ENCODE results near the gene MKNK2.
"Not testable (repeated sequence)": the region's sequence is repeated elsewhere in the genome, so short reads cannot be mapped to it uniquely, and the experiment has no call there.

The MKNK2 gene

DNA sequence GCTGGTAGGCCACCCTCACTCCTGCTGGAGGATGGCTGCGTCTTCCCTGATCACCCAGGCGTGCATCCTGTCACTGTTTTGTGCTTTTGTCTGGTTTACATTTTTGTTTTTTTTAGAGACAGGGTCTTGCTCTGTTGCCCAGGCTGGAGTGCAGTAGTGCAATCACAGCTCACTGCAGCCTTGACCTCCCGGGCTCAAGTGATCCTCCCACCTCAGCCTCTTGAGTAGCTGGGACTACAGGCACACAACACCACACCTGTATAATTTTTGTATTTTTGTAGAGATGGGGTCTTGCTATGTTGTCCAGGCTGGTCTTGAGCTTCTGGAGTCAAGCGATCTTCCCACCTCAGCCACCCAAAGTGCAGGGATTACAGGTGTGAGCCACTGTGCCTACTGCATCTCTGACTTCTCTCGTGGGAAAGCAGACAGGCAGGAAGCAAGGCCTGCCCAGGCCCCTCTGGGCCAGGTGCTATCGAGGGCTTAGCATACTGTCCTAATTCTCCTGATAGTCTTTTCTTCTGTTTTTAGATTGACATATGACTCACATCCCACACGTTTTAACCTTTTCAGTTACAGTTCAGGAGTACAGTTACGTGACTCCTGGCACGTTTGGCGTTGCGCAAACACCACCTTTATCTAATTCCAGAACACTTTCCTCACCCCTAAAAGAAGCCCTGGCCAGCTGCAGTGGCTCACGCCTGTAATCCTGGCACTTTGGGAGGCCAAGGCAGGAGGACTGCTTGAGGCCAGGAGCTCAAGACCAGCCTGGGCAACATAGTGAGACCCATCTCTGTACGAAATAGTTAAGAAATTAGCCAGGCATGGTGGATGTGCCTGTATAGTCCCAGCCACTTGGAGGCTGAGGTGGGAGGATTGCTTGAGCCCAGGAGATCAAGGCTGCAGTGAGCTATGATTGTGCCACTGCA is 35.9 kb upstream of the MKNK2 start:
- H3K36me3 Mint-ChIP-seq; H3K27me3 Mint-ChIP-seq; H3K9me3 Mint-ChIP-seq (ENCODE audit: low read depth): not testable (repeated sequence)
- Mint-ChIP-seq H3K4me3 (peak overlapping the region; percentile 62), H3K4me1 (ENCODE audit: low read depth) (peaks cover 64% of the 10 kb centered on the region), H3K27ac (peak overlapping the region; percentile 86)

DNA sequence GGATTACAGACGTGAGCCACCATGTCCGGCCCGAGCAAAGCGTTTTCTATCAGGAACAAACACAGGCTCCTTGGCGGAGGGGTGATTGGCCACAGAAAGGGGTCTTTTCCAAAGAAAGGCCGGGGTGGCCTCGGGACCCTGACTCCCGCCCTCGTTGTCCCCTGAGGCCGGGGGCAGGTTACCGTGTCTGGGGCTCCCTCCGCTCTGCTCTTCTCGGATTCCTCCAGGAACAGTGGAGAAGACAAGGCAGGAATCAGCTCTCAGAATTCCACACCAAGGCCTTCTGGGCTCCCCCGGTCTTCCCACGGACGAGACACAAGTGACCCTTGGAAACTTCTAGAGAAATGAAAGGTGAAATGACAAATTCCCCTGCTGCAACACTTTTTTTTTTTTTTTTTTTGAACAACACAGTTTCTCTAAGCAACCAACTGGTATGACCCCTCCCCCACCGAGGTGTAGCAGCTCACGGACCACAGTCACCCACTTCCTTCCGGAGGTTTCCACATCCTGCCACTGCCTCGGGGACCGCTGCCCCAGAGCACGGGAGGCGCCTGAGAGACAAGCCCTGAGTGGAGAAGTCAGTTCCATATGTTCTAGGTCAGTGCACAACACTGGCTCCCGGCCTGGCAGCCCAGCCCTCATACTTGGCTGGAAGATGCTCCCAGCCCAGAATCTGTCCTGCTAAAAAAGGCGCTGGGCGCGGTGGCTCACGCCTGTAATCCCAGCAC is 34.1 kb upstream of the MKNK2 start:
- no peaks in the 10 kb centered on the region for H3K27me3 Mint-ChIP-seq
- peak overlapping the region; percentile 97 for H3K27ac Mint-ChIP-seq
- H3K36me3 Mint-ChIP-seq: peaks cover 7% of the 10 kb centered on the region
- peak overlapping the region; percentile 98 for H3K4me3 Mint-ChIP-seq
- no peaks in the 10 kb centered on the region for H3K9me3 Mint-ChIP-seq (ENCODE audit: low read depth)
- peaks cover 62% of the 10 kb centered on the region for H3K4me1 Mint-ChIP-seq (ENCODE audit: low read depth)

DNA sequence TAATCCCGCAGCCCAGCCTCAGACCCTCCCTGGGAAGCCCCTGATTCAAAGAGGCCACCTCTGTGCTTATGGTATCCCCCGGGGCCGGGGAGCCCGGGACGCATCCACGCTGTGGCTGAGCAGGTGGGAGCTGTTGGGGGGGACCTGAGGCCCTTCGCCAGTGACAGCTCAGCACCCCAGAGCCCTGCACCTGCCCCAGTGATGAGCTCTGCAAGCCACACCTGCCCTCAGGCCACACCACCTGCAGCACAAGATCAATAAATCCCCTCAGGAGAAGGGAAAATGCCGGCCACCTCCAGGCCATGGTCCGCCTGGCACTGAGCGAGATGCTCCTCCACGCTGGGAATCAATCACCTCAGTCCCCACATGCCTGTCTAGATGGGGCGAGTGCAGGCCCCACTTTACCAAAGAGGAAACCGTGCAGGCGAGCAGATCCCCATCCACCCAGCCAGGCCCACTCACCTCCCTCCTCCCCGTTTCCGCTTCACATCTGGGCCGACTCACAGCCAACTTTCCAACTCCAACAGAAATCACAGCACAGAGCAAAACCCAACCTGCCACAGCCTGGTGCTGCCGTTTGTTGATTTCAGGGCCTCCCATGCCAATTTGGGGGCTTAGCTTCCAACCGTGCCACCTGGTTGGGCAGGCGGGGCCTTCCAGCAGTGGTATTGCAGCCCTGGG is 32.3 kb upstream of the MKNK2 start:
- Mint-ChIP-seq H3K4me1 (ENCODE audit: low read depth) (peaks cover 58% of the 10 kb centered on the region), H3K27ac (peak overlapping the region; percentile 97), H3K4me3 (peak overlapping the region; percentile 98), H3K9me3 (ENCODE audit: low read depth) (no peaks in the 10 kb centered on the region), H3K36me3 (peaks cover 7% of the 10 kb centered on the region), H3K27me3 (no peaks in the 10 kb centered on the region)

DNA sequence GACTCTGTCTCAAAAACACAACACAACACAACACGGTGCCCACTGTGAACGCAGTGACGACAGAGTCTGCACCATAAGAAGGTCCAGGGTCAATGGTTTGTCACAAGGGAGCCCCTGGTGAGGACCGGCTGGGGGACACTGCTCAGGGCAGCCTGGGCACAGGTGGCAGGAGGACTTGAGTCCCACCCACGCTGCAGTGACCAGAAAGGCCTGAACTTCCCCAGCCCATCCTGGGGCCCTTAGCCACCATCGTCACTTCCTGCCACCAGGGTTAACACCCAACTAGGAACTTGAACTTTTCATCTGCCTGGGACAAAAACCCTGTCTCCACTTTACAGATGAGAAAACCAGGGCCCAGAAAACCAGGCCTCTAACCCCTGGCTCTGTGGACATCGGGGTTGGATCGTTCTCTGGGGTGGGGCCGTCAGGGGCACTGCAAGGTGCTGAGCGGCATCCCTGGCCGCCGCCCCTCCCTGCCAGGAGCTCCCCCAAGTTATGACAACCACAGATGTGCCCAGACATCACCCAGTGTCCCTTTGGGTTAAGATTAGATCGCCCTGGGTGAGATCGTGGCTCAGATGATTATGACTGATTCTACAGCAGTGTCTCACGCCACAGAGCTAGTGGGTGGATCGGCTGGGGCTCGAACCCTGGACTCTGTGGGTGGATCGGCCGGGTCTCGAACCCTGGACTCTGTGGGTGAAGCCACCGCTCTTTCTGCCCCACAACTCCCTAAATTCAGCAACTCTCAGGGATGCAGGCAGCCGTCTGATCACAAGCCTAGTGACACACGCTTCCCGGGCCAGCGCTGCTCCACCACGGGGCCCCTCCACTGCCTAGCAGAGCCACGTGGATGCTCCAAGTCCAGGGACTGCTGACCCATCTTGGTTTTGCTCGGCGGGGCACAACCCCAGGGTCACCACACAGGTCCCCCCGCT is 31.1 kb upstream of the MKNK2 start:
- Mint-ChIP-seq H3K4me3 (peak overlapping the region; percentile 98), H3K36me3 (peaks cover 7% of the 10 kb centered on the region), H3K9me3 (ENCODE audit: low read depth) (no peaks in the 10 kb centered on the region), H3K27me3 (no peaks in the 10 kb centered on the region), H3K4me1 (ENCODE audit: low read depth) (peaks cover 47% of the 10 kb centered on the region), H3K27ac (peak overlapping the region; percentile 97)

DNA sequence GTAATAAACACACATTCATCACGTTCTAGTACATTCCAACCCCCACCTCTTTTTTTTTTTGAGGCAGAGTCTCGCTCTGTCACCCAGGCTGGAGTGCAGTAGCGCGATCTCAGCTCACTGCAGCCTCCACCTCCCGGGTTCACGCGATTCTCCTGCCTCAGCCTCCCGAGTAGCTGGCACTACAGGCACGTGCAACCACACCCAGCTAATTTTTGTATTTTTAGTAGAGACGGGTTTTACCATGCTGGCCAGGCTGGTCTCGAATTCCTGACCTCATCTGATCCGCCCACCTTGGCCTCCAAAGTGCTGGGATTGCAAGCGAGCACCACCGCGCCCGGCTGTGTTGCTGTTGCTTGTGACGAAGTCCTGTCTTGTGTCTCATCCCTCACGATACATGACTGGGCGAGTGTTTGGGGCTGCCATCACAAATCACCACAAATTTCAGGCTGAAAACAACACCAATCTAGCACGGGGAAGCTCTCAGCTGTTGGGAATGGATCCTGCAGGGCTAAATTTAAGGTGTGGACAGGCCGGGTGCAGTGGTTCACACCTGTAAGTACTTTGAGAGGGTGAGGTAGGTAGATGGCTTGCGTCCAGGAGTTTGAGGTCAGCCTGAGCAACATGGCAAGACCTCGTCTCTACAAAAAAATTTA is 29.4 kb upstream of the MKNK2 start:
- Mint-ChIP-seq H3K4me3 (peak overlapping the region; percentile 80), H3K27ac (peak overlapping the region; percentile 92), H3K4me1 (ENCODE audit: low read depth) (peaks cover 37% of the 10 kb centered on the region), H3K27me3 (no peaks in the 10 kb centered on the region), H3K36me3 (peaks cover 7% of the 10 kb centered on the region), H3K9me3 (ENCODE audit: low read depth) (no peaks in the 10 kb centered on the region)

DNA sequence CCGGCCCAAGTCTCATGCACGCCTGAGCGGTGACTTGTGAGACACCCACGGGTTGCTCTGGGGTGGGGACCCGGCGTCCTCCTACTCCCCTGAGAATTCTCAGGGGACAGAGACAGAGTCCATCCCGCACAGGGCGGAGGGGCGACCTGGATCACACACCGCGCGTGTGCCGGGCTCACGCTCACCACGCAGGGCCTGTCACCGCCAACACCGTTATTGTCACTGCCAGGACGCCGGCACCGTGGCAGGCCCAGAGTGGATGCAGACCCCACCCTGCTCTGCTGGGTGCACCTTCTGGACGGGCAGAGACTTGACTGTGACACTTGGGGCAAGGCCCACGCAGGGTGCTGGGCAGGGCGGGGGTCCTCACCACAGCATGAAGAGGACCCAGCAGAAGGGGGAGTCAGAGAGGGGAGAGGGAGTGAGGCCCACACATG is 28.8 kb upstream of the MKNK2 start:
- Mint-ChIP-seq H3K27me3 (no peaks in the 10 kb centered on the region), H3K36me3 (peaks cover 4% of the 10 kb centered on the region), H3K9me3 (ENCODE audit: low read depth) (no peaks in the 10 kb centered on the region), H3K4me3 (peak overlapping the region; percentile 80), H3K27ac (peak overlapping the region; percentile 92), H3K4me1 (ENCODE audit: low read depth) (peaks cover 33% of the 10 kb centered on the region)

DNA sequence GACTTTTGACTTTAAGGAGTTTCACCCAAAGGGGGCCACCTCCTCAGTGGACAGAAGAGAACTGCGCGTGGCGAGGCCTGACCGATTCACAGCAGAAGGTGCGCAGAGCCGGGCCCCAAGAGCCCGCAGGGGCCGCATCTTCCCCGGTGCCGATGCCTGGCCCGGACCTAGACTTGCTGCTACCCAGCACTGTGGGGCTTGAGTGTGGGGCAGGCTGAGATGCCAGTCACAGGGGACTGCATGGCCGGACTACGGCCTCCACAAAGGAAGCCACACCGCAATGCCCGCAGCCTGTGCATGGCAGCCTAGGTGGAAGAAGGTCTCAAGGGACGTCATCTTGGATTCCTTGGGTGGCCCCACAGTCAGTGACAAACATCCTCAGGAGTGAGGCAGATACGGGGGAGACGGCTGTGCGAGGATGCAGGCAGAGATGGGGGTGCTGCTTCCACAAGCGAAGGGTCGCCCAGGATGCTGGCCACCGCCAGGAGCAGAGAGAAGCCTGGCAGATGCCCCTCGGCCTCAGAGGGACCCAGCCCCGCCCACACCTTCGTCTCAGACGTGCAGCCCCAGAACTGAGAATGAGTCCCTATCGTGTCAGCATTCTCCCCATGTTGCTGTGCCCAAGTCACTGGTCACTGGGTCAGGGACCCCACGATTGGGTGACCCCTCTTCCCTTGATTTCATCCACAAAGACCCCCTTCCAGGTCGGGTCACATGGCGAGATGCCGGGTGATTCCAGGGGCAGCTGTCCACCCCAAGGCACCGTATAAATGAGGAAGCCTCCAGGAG is 28.2 kb upstream of the MKNK2 start:
- Mint-ChIP-seq H3K9me3 (ENCODE audit: low read depth) (no peaks in the 10 kb centered on the region), H3K27ac (peak overlapping the region; percentile 92), H3K4me3 (peak overlapping the region; percentile 80), H3K36me3 (peaks cover 4% of the 10 kb centered on the region), H3K27me3 (no peaks in the 10 kb centered on the region), H3K4me1 (ENCODE audit: low read depth) (peaks cover 33% of the 10 kb centered on the region)

DNA sequence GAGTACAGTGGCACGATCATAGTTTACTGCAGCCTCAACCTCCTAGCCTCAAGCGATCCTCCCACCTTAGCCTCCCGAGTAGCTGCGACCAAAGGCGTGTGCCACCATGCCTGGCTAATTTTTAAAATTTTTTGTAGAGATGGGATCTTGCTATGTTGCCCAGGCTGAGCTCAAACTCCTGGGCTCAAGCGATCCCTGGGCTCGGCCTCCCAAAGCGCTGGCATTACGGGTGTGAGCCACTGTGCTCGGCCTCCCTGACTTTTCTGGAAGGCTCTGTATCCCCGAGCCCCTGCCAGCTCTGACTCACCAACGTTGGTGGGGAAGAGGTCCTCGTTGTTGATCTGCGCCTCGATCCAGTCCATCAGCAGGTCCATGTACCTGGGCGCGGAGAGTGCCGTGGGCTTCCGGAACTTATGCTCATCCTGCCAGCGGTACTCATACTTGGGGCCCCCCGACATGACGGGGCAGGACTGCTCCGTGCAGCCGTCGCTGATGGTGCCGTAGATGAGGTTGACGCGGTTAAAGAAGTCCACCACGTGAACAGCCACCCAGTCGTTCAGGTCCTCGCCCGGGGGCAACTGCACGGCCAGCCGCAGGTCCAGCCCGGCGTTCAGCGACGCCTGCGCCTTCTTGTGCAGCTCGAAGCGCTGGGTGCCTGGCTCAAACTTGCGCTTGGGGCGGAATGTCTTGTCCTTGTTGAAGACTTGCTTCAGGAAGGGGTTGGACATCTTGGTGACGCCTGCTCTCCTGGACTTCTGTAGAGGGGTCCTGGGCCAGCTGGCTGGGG is 27.0 kb upstream of the MKNK2 start:
- Mint-ChIP-seq H3K4me1 (ENCODE audit: low read depth) (peaks cover 32% of the 10 kb centered on the region), H3K36me3 (peaks cover 4% of the 10 kb centered on the region), H3K4me3 (peak overlapping the region; percentile 42), H3K27me3 (no peaks in the 10 kb centered on the region), H3K9me3 (ENCODE audit: low read depth) (no peaks in the 10 kb centered on the region), H3K27ac (peak overlapping the region; percentile 41)

DNA sequence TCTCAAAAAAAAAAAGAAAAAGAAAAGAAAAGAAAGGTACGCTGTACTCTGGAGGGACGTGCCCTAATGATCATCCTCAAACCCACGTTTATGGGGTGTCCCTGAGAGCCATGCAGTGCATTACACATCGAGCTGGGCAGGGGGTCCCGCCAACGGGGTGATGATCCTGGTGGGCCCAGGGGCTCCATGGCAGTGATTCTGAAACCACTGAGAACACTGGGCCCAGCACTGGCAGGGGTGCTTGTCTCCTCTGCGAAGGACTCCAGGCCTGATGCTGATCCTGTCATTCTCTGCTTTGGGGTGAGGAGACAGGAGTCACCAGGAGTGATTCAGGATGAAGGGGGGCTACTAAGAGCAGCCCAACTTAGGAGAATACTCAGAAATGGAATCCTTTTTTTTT is 26.4 kb upstream of the MKNK2 start:
- peaks cover 5% of the 10 kb centered on the region for H3K36me3 Mint-ChIP-seq
- no peak overlapping the region for H3K4me3 Mint-ChIP-seq
- no peaks in the 10 kb centered on the region for H3K9me3 Mint-ChIP-seq (ENCODE audit: low read depth)
- H3K4me1 Mint-ChIP-seq (ENCODE audit: low read depth): peaks cover 31% of the 10 kb centered on the region
- H3K27ac Mint-ChIP-seq: peak overlapping the region; percentile 41
- no peaks in the 10 kb centered on the region for H3K27me3 Mint-ChIP-seq

DNA sequence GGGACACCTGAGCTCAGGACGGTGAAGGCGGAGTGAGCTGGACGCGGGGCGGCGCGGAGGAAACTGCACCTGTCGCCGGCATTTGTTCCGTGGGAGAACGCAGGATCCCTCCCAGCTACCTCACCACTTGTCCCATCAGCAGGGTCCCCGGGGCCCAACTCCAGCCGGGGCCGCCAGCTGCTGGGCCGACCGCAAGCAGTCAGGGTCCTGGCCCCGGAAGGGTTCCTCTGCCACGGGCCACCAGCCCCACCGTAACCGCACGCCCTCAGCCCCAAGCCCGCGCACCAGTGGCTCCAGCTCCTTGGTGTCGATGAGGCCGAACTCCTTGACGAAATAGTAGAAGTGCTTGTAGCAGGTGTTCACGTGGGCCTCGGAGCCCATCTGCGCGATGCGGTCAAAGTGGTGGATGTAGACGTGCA is 25.5 kb upstream of the MKNK2 start:
- Mint-ChIP-seq H3K9me3 (ENCODE audit: low read depth) (no peaks in the 10 kb centered on the region), H3K4me1 (ENCODE audit: low read depth) (peaks cover 31% of the 10 kb centered on the region), H3K27ac (no peak overlapping the region), H3K36me3 (peaks cover 6% of the 10 kb centered on the region), H3K4me3 (no peak overlapping the region), H3K27me3 (no peaks in the 10 kb centered on the region)

DNA sequence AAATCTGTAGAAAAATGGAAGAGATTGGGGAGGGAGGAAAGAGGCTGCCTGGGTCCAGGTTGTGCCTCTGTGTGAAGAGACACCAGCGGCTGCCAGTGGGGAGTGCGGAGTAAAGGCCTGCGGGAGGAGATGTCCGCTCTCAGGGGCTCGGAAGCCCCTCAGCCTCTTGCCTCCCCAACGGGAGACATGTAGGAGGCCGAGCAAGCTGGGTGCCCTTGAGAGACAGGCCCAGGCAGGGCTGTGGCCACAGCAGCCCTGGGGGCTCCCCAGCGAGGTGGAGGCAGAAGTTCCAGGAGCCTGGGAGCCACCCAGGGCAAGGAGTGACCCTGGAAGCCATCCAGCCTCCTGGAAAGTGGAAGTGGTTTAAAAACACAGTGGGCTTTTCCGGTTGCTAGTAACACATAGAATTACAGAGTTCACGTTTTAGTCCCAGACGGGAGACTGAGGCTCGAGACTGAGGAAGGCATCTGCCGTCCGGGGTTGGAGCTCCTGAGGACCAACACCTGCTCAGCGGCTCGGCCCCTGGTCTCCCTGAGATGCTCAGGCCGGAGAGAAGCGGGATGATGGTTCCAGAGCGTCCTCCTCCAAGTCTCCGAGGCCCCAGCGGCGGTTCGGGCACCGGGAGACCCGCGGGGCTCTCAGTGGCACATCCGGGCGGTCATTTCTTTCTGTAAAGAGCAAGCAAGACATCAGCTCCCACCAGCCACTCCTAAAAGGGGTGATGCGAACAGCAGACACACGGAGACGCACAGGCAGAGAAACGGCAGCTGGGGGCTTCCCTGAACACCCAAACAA is 21.9 kb upstream of the MKNK2 start:
- Mint-ChIP-seq H3K36me3 (peaks cover 2% of the 10 kb centered on the region), H3K9me3 (ENCODE audit: low read depth) (no peaks in the 10 kb centered on the region), H3K4me1 (ENCODE audit: low read depth) (peaks cover 12% of the 10 kb centered on the region), H3K27me3 (no peaks in the 10 kb centered on the region), H3K4me3 (no peak overlapping the region), H3K27ac (peak overlapping the region; percentile 82)
